SK-N-SH (cell line): ENCODE results near the gene IQCE. TPM values are rescaled to one million over a fixed set of nuclear protein-coding genes. Genes with fewer than 3 reads are reported as not detected.

Experiments
- CTCF ChIA-PET: fragments of 300-600, 350-600 bp; formaldehyde crosslinking; extraction: SDS; loops from one replicate; lab custom pipeline; 2021; lab: Yijun Ruan, JAX
- POLR2A ChIA-PET: fragments of 350-600 bp; sonication (Branson Sonifier 250); formaldehyde crosslinking; extraction: SDS; loops from one replicate; lab custom pipeline; 2020; ENCODE audit warnings: antibody characterized with exemption, inconsistent platforms; lab: Yijun Ruan, JAX
- DNase-seq: peaks from one replicate; pipeline ENCODE4 v3.0.0; 2012
- H2AFZ ChIP-seq: fragments of 200-600 bp; sonication (generic); 2 replicates; pipeline ENCODE4 v1.8.1; 2016; ENCODE audit warnings: antibody characterized with exemption, mild to moderate bottlenecking, low read depth
- H3F3A ChIP-seq: fragments of 200-600 bp; sonication (generic); replicated peaks from 2 replicates; pipeline ENCODE3; 2016; ENCODE audit warnings: antibody characterized with exemption, mild to moderate bottlenecking; ENCODE audit not compliant: insufficient read depth
- H3K27ac ChIP-seq, 2 experiments: fragments of 200-500 bp in 1 of 2; fragments of 200-600 bp in 1 of 2; sonication (Bioruptor generic) in 1 of 2; sonication (generic), shearing (Covaris generic) in 1 of 2; 2 replicates each; pipeline versions ENCODE4 v1.5.1 to v1.6.1; 2014 to 2016; ENCODE audit warnings: low read depth in 2 of 2, inconsistent platforms in 1 of 2, low read length in 1 of 2, mild to moderate bottlenecking in 1 of 2, mixed read lengths in 1 of 2
- H3K27me3 ChIP-seq: fragments of 200-600 bp; sonication (generic), shearing (Covaris generic); 2 replicates; pipeline ENCODE4 v1.6.1; 2016; ENCODE audit warnings: mixed run types; ENCODE audit not compliant: insufficient read depth
- H3K36me3 ChIP-seq, 2 experiments: fragments of 200-500 bp in 1 of 2; fragments of 200-600 bp in 1 of 2; sonication (Bioruptor generic) in 1 of 2; sonication (generic) in 1 of 2; replicated peaks in 1 of 2; 2 replicates each; pipeline versions ENCODE3 to v1.5.1; 2014 to 2016; ENCODE audit warnings: low read length in 1 of 2, mild to moderate bottlenecking in 1 of 2; ENCODE audit not compliant: insufficient read depth in 2 of 2, control insufficient read depth in 1 of 2
- H3K4me1 ChIP-seq, 2 experiments: fragments of 200-500 bp in 1 of 2; fragments of 200-600 bp in 1 of 2; sonication (Bioruptor generic) in 1 of 2; sonication (generic), shearing (Covaris generic) in 1 of 2; 2 replicates each; pipeline versions ENCODE4 v1.5.1 to v1.6.1; 2014 to 2016; ENCODE audit warnings: low read depth in 1 of 2, low read length in 1 of 2, mixed run types in 1 of 2; ENCODE audit not compliant: insufficient read depth in 2 of 2, control insufficient read depth in 1 of 2
- H3K4me2 ChIP-seq: fragments of 200-600 bp; sonication (generic), shearing (Covaris generic); 2 replicates; pipeline ENCODE4 v1.6.1; 2017; ENCODE audit warnings: mixed run types
- H3K4me3 ChIP-seq, 2 experiments: fragments of 200-500 bp in 1 of 2; fragments of 200-600 bp in 1 of 2; sonication (Bioruptor generic) in 1 of 2; sonication (generic), shearing (Covaris generic) in 1 of 2; 2 replicates each; pipeline versions ENCODE4 v1.5.1 to v1.8.1; 2014 to 2016; ENCODE audit warnings: low read depth in 2 of 2, inconsistent platforms in 1 of 2, low read length in 1 of 2, mild to moderate bottlenecking in 1 of 2, mixed read lengths in 1 of 2, moderate library complexity in 1 of 2
- H3K79me2 ChIP-seq: fragments of 200-600 bp; sonication (generic); 2 replicates; pipeline ENCODE4 v1.8.1; 2017; ENCODE audit warnings: mild to moderate bottlenecking; ENCODE audit not compliant: insufficient read depth
- H3K9ac ChIP-seq: fragments of 200-600 bp; sonication (generic); 2 replicates; pipeline ENCODE4 v1.6.1; 2017; ENCODE audit warnings: mixed run types
- H3K9me2 ChIP-seq: fragments of 200-600 bp; sonication (generic); 2 replicates; pipeline ENCODE4 v1.6.1; 2017; ENCODE audit warnings: mixed run types
- H3K9me3 ChIP-seq: fragments of 200-600 bp; sonication (generic); 2 replicates; pipeline ENCODE4 v1.6.1; 2017; ENCODE audit warnings: mixed run types, mild to moderate bottlenecking, moderate library complexity
- H4K20me1 ChIP-seq: fragments of 200-600 bp; sonication (generic); 2 replicates; pipeline ENCODE4 v1.6.1; 2017; ENCODE audit warnings: mild to moderate bottlenecking, mixed run types; ENCODE audit not compliant: insufficient read depth
- EP300 ChIP-seq, 2 experiments: IDR thresholded peaks; 2 replicates each; pipeline versions ENCODE4 v1.4.0 to v1.6.1; 2012; ENCODE audit warnings: borderline replicate concordance in 1 of 2, low read depth in 1 of 2, low read length in 1 of 2
- FOXM1 ChIP-seq: IDR thresholded peaks from 2 replicates; pipeline ENCODE4 v1.4.0; 2012; ENCODE audit warnings: low read depth, mild to moderate bottlenecking
- GABPA ChIP-seq: IDR thresholded peaks from 2 replicates; pipeline ENCODE4 v1.4.0; 2012; ENCODE audit warnings: low read depth, mild to moderate bottlenecking
- IRF3 ChIP-seq: fragments of 150-350 bp; IDR thresholded peaks from 2 replicates; pipeline ENCODE4 v1.6.1; 2016; ENCODE audit warnings: mild to moderate bottlenecking, low read depth, low read length
- JUND ChIP-seq: IDR thresholded peaks from 2 replicates; pipeline ENCODE4 v1.4.0; 2012
- RCOR1 ChIP-seq: fragments of 150-350 bp; IDR thresholded peaks from 2 replicates; pipeline ENCODE4 v1.6.1; 2017; ENCODE audit warnings: antibody characterized with exemption, low read length
- TAF1 ChIP-seq: IDR thresholded peaks from 2 replicates; pipeline ENCODE4 v1.6.1; 2012; ENCODE audit warnings: low read depth, mild to moderate bottlenecking, low read length, moderate library complexity, borderline replicate concordance
- TCF12 ChIP-seq: IDR thresholded peaks from 2 replicates; pipeline ENCODE4 v1.4.0; 2012
- USF1 ChIP-seq: IDR thresholded peaks from 2 replicates; pipeline ENCODE4 v1.4.0; 2012; ENCODE audit warnings: low read depth, borderline replicate concordance
- YY1 ChIP-seq: IDR thresholded peaks from 2 replicates; pipeline ENCODE4 v1.4.0; 2012; ENCODE audit warnings: low read depth, mild to moderate bottlenecking
- ZBTB33 ChIP-seq: IDR thresholded peaks from 2 replicates; pipeline ENCODE4 v1.4.0; 2012; ENCODE audit warnings: low read depth, borderline replicate concordance
- WGBS: methylation state at CpG from one replicate; pipeline ENCODE4 v1.1.6; 2017; ENCODE audit warnings: low lambda C conversion rate; 5-methylcytosine and 5-hydroxymethylcytosine counted together
- polyA plus RNA-seq, 3 experiments: library from polyadenylated mRNA; depleted of rRNA; stranded (reverse); fragments of >200 nt; gene quantifications; 2 replicates each; pipeline ENCODE4 v1.2.3, GENCODE V29; 2012

The IQCE gene
- polyA plus RNA-seq, 1 of the 3 experiments (the other 2 are of a cell fraction): 14.4 TPM

GRCh38 chr7:2598154-2598823 lies 39.5 kb downstream of the IQCE start:
- Histone ChIP-seq H3K36me3 (peaks cover 22 to 69% of the 10 kb centered on the region in 2 experiments), H3F3A (no peaks in the 10 kb centered on the region), H3K4me3 (no peak overlapping the region), H3K9ac (no peak overlapping the region), H4K20me1 (no peaks in the 10 kb centered on the region), H3K4me1 (no peaks in the 10 kb centered on the region; a peak in 1 of 4 replicates), H3K9me2 (no peaks in the 10 kb centered on the region), H3K27me3 (no peaks in the 10 kb centered on the region), H3K9me3 (no peaks in the 10 kb centered on the region)
- CTCF ChIA-PET: interaction anchor here (1.7 to 2.4 kb wide), 2 partner anchors 12 to 147 kb away, joined by 6 to 7 read pairs; no protein-coding TSS in a partner anchor
- POLR2A ChIA-PET: no interaction called here
- 96% methylated on average over 29 of the region's 29 CpGs for WGBS
- no peak for DNase-seq
- TF ChIP-seq TAF1 (no peak), RCOR1 (no peak)
- TF ChIP-seq, all 33 proteins: peak for 0
- H2AFZ ChIP-seq: no peak overlapping the region
- no peak overlapping the region for H3K4me2 ChIP-seq
- H3K27ac ChIP-seq: no peak overlapping the region
- H3K79me2 ChIP-seq: no peaks in the 10 kb centered on the region

GRCh38 chr7:2601065-2601464 lies 42.3 kb downstream of the IQCE start:
- WGBS: 85% methylated on average over 9 of the region's 9 CpGs
- Histone ChIP-seq H3K27ac (no peak overlapping the region), H3F3A (no peaks in the 10 kb centered on the region), H3K4me2 (no peak overlapping the region), H3K9ac (no peak overlapping the region), H3K4me1 (no peaks in the 10 kb centered on the region; a peak in 1 of 4 replicates), H3K36me3 (peaks cover 17 to 47% of the 10 kb centered on the region in 2 experiments), H3K9me3 (no peaks in the 10 kb centered on the region), H2AFZ (no peak overlapping the region), H3K27me3 (no peaks in the 10 kb centered on the region), H3K9me2 (no peaks in the 10 kb centered on the region), H3K4me3 (no peak overlapping the region), H4K20me1 (no peaks in the 10 kb centered on the region), H3K79me2 (no peaks in the 10 kb centered on the region)
- ChIA-PET POLR2A (no interaction called here), CTCF (interaction anchor here (1.5 kb wide), 1 partner anchor 12 kb away, joined by 3 read pairs; no protein-coding TSS in a partner anchor)
- TF ChIP-seq JUND (no peak), EP300 (IDR thresholded peaks at IDR 0.05; ENCODE audit: borderline replicate concordance in 1 of 2, low read depth in 1 of 2, low read length in 1 of 2) (no peak), USF1 (no peak), RCOR1 (no peak), TCF12 (no peak), FOXM1 (no peak), GABPA (no peak)
- DNase-seq: no peak

- no peaks in the 10 kb centered on the region for H3K9me2 ChIP-seq
- ChIA-PET CTCF (interaction anchor here (0.7 to 2.0 kb wide), 5 partner anchors 11 to 151 kb away, joined by 3 to 16 read pairs (median 3); no protein-coding TSS in a partner anchor), POLR2A (no interaction called here)
- H3K27me3 ChIP-seq: no peaks in the 10 kb centered on the region
- no peak for DNase-seq
- no peak overlapping the region for H3K4me2 ChIP-seq
- no peak overlapping the region for H3K27ac ChIP-seq
- H3K4me1 ChIP-seq: no peaks in the 10 kb centered on the region; a peak in 1 of 4 replicates
- H3F3A ChIP-seq: no peaks in the 10 kb centered on the region
- H3K9me3 ChIP-seq: no peaks in the 10 kb centered on the region
- no peak overlapping the region for H2AFZ ChIP-seq
- no peaks in the 10 kb centered on the region for H3K79me2 ChIP-seq
- no peak overlapping the region for H3K9ac ChIP-seq
- 96% methylated on average over 11 of the region's 11 CpGs for WGBS
- peaks cover 17 to 38% of the 10 kb centered on the region in 2 experiments for H3K36me3 ChIP-seq
- no peak overlapping the region for H3K4me3 ChIP-seq
- no peaks in the 10 kb centered on the region for H4K20me1 ChIP-seq
- TF ChIP-seq USF1 (no peak), GABPA (no peak), IRF3 (no peak), ZBTB33 (no peak), YY1 (no peak), TAF1 (no peak)
Observed at GRCh38 chr7:2601907-2602306, 43.1 kb downstream of the IQCE start.
